ENCODE measurements around the gene PAPSS2. TPM values are rescaled to one million over a fixed set of nuclear protein-coding genes. Genes with fewer than 3 reads are reported as not detected.
A peak's percentile ranks its signal among the peaks of the same experiment; 100 is the strongest.

The PAPSS2 gene
- total RNA-seq, 1 experiment from 2014 or later, result 22.1 TPM

DNA sequence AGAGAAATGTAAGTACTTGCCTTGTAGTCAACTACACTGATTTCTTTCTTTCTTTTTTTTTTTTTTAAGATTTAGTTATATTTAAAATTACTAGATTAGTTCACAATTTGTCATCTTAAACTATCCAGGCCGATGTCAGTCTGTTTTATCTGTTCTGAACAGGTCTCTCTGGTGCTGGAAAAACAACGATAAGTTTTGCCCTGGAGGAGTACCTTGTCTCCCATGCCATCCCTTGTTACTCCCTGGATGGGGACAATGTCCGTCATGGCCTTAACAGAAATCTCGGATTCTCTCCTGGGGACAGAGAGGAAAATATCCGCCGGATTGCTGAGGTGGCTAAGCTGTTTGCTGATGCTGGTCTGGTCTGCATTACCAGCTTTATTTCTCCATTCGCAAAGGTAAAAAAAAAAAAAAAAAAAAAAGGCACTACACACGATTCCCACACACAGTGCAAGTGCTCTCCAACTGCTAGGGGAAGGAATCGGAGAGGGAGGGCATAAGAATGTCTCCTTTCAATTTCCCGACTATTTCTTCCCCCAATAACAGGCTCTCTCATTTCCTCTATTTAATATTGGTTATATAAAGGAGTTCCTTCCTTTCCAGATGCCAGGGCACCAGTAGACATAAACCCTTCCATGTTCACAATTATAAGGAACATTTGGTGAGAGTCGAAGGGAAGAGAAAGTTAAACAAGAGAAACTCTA is 53.4 kb downstream of the PAPSS2 start:
- Mint-ChIP-seq H3K4me1 (peaks cover 19% of the 10 kb centered on the region), H3K27ac (peak overlapping the region; percentile 74), H3K36me3 (peaks cover 32% of the 10 kb centered on the region), H3K4me3 (no peak overlapping the region), H3K27me3 (ENCODE audit: low read depth) (no peaks in the 10 kb centered on the region), H3K9me3 (no peaks in the 10 kb centered on the region)
- ATAC-seq (0 out of 2 replicates have a peak, but pooled peaks have one; percentile 24), DNase-seq (ENCODE audit: low spot score) (no peak)
- POLR2A ChIA-PET, result no interaction called here
- no peak for TF ChIP-seq ZNF138 (CRISPR knock-in tag; conservative IDR thresholded peaks at IDR 0.05)
- TF ChIP-seq, protein P1, sequence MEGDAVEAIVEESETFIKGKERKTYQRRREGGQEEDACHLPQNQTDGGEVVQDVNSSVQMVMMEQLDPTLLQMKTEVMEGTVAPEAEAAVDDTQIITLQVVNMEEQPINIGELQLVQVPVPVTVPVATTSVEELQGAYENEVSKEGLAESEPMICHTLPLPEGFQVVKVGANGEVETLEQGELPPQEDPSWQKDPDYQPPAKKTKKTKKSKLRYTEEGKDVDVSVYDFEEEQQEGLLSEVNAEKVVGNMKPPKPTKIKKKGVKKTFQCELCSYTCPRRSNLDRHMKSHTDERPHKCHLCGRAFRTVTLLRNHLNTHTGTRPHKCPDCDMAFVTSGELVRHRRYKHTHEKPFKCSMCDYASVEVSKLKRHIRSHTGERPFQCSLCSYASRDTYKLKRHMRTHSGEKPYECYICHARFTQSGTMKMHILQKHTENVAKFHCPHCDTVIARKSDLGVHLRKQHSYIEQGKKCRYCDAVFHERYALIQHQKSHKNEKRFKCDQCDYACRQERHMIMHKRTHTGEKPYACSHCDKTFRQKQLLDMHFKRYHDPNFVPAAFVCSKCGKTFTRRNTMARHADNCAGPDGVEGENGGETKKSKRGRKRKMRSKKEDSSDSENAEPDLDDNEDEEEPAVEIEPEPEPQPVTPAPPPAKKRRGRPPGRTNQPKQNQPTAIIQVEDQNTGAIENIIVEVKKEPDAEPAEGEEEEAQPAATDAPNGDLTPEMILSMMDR (IDR thresholded peaks at IDR 0.05), result no peak
- TF ChIP-seq, protein P2, sequence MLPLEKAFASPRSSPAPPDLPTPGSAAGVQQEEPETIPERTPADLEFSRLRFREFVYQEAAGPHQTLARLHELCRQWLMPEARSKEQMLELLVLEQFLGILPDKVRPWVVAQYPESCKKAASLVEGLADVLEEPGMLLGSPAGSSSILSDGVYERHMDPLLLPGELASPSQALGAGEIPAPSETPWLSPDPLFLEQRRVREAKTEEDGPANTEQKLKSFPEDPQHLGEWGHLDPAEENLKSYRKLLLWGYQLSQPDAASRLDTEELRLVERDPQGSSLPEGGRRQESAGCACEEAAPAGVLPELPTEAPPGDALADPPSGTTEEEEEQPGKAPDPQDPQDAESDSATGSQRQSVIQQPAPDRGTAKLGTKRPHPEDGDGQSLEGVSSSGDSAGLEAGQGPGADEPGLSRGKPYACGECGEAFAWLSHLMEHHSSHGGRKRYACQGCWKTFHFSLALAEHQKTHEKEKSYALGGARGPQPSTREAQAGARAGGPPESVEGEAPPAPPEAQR (CRISPR knock-in tag; IDR thresholded peaks at IDR 0.05), result no peak
- CTCF ChIA-PET, result interaction anchor here (1.8 kb wide), 1 partner anchor 22 kb away, joined by 4 read pairs; no protein-coding TSS in a partner anchor

DNA sequence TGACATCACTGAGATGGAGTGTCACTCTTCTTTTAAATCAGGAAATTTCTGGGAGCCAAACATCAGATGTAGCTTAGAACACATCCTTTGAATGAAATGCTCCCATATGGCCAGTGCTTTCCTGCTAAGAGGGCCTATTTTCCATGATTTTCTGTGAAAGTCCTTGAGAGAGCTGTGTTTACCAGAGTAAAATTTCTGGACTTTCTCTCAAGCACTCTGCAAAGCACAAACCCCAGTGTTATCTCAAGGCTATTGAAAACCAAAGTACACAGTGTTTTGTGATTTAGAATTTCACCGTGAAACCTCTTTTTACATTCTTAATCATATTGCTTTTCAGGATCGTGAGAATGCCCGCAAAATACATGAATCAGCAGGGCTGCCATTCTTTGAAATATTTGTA is 54.0 kb downstream of the PAPSS2 start:
- DNase-seq (ENCODE audit: low spot score) (no peak), ATAC-seq (no peak)
- TF ChIP-seq, protein P3, sequence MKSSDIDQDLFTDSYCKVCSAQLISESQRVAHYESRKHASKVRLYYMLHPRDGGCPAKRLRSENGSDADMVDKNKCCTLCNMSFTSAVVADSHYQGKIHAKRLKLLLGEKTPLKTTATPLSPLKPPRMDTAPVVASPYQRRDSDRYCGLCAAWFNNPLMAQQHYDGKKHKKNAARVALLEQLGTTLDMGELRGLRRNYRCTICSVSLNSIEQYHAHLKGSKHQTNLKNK (CRISPR knock-in tag; IDR thresholded peaks at IDR 0.05), result no peak
- no peak for TF ChIP-seq CREM (CRISPR knock-in tag; IDR thresholded peaks at IDR 0.05)
- TF ChIP-seq, protein P4, sequence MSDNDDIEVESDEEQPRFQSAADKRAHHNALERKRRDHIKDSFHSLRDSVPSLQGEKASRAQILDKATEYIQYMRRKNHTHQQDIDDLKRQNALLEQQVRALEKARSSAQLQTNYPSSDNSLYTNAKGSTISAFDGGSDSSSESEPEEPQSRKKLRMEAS (CRISPR knock-in tag; IDR thresholded peaks at IDR 0.05), result no peak
- no peak for TF ChIP-seq ZNF219 (CRISPR knock-in tag; IDR thresholded peaks at IDR 0.05; ENCODE audit: borderline replicate concordance)
- TF ChIP-seq ZNF423 (CRISPR knock-in tag; IDR thresholded peaks at IDR 0.05), result no peak
- no peak for TF ChIP-seq ZNF121 (CRISPR knock-in tag; IDR thresholded peaks at IDR 0.05)
- no peak for TF ChIP-seq JAZF1 (CRISPR knock-in tag; IDR thresholded peaks at IDR 0.05)
- no peak for TF ChIP-seq GTF2I (CRISPR knock-in tag; conservative IDR thresholded peaks at IDR 0.05)
- TF ChIP-seq, protein P2 (CRISPR knock-in tag; IDR thresholded peaks at IDR 0.05), result no peak
- TF ChIP-seq NR3C1 (CRISPR knock-in tag; conservative IDR thresholded peaks at IDR 0.05; ENCODE audit: low read depth), result no peak
- TF ChIP-seq RORB (CRISPR knock-in tag; IDR thresholded peaks at IDR 0.05), result no peak
- TF ChIP-seq MXD4 (CRISPR knock-in tag; IDR thresholded peaks at IDR 0.05; ENCODE audit: borderline replicate concordance), result no peak
- TF ChIP-seq JUN (CRISPR knock-in tag; IDR thresholded peaks at IDR 0.05), result no peak
- no peak overlapping the region for H3K4me3 Mint-ChIP-seq
- ChIA-PET POLR2A (no interaction called here), CTCF (interaction anchor here (1.8 kb wide), 1 partner anchor 21 kb away, joined by 4 read pairs; no protein-coding TSS in a partner anchor)
- H3K27me3 Mint-ChIP-seq (ENCODE audit: low read depth), result no peaks in the 10 kb centered on the region
- no peaks in the 10 kb centered on the region for H3K9me3 Mint-ChIP-seq
- H3K27ac Mint-ChIP-seq, result peak overlapping the region; percentile 74
- H3K36me3 Mint-ChIP-seq, result peaks cover 32% of the 10 kb centered on the region
- H3K4me1 Mint-ChIP-seq, result peaks cover 19% of the 10 kb centered on the region

DNA sequence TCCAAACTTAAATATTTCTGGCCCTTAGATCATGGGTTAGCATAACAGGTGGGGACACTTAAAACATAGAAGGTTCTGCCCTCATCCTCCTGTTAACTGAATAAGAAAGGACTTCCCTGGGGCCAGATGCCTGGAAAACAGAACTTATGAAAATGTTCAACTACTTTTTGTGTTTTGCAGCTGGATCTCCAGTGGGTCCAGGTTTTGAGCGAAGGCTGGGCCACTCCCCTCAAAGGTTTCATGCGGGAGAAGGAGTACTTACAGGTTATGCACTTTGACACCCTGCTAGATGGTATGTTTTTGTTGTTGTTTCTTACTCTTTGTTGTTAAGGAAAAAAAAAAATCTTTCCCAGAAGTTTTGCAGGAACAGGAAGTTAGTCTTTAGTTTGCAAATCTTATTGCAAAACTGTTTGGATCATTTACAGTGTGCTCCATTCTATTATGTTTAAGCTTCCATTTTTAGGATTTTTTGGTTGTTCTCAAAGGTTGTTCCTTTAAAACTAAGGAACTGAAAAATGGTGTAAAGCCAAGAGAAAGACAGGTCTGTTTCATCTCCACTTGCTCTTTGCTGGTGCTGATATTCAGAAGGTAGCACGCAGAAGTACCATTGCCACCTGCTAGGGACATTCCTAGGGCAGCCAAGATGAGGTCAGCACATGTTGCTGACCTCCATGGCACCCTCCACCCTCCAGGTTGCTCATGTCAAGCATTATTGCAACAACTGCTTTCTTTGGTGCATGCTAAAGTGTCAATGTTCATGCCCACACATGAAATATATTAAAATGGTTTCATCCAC is 56.1 kb downstream of the PAPSS2 start:
- Mint-ChIP-seq H3K4me1 (peaks cover 19% of the 10 kb centered on the region), H3K27me3 (ENCODE audit: low read depth) (no peaks in the 10 kb centered on the region), H3K27ac (no peak overlapping the region), H3K4me3 (no peak overlapping the region), H3K36me3 (peaks cover 32% of the 10 kb centered on the region), H3K9me3 (no peaks in the 10 kb centered on the region)
- ChIA-PET POLR2A (no interaction called here), CTCF (interaction anchor here (1.2 kb wide), 1 partner anchor 19 kb away, joined by 5 read pairs; no protein-coding TSS in a partner anchor)
- no peak for ATAC-seq
- no peak for DNase-seq (ENCODE audit: low spot score)
- TF ChIP-seq, protein P5, sequence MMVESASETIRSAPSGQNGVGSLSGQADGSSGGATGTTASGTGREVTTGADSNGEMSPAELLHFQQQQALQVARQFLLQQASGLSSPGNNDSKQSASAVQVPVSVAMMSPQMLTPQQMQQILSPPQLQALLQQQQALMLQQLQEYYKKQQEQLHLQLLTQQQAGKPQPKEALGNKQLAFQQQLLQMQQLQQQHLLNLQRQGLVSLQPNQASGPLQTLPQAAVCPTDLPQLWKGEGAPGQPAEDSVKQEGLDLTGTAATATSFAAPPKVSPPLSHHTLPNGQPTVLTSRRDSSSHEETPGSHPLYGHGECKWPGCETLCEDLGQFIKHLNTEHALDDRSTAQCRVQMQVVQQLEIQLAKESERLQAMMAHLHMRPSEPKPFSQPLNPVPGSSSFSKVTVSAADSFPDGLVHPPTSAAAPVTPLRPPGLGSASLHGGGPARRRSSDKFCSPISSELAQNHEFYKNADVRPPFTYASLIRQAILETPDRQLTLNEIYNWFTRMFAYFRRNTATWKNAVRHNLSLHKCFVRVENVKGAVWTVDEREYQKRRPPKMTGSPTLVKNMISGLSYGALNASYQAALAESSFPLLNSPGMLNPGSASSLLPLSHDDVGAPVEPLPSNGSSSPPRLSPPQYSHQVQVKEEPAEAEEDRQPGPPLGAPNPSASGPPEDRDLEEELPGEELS (CRISPR knock-in tag; IDR thresholded peaks at IDR 0.05), result no peak
- TF ChIP-seq TCF7 (CRISPR knock-in tag; IDR thresholded peaks at IDR 0.05; ENCODE audit: low read depth), result no peak
- TF ChIP-seq, protein P6, sequence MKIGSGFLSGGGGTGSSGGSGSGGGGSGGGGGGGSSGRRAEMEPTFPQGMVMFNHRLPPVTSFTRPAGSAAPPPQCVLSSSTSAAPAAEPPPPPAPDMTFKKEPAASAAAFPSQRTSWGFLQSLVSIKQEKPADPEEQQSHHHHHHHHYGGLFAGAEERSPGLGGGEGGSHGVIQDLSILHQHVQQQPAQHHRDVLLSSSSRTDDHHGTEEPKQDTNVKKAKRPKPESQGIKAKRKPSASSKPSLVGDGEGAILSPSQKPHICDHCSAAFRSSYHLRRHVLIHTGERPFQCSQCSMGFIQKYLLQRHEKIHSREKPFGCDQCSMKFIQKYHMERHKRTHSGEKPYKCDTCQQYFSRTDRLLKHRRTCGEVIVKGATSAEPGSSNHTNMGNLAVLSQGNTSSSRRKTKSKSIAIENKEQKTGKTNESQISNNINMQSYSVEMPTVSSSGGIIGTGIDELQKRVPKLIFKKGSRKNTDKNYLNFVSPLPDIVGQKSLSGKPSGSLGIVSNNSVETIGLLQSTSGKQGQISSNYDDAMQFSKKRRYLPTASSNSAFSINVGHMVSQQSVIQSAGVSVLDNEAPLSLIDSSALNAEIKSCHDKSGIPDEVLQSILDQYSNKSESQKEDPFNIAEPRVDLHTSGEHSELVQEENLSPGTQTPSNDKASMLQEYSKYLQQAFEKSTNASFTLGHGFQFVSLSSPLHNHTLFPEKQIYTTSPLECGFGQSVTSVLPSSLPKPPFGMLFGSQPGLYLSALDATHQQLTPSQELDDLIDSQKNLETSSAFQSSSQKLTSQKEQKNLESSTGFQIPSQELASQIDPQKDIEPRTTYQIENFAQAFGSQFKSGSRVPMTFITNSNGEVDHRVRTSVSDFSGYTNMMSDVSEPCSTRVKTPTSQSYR (CRISPR knock-in tag; IDR thresholded peaks at IDR 0.05), result no peak

All from WTC11 (cell line).